ENCODE measurements around the gene SPEM1. TPM values are rescaled to one million over a fixed set of nuclear protein-coding genes. Genes with fewer than 3 reads are reported as not detected.

Gene SPEM1
- total and polyA plus RNA-seq, 4 donors, result not detected

GRCh38 chr17:7423679-7424078 lies 3.6 kb downstream of the SPEM1 start:
- H3K9ac ChIP-seq (ENCODE audit: low read depth in 1 of 2, low read length in 2 of 2), result no peak overlapping the region
- H3K9me3 ChIP-seq (ENCODE audit: control insufficient read depth in 4 of 4, low read length in 3 of 4), result no peaks in the 10 kb centered on the region
- no peaks in the 10 kb centered on the region for H3K36me3 ChIP-seq (ENCODE audit: control insufficient read depth in 4 of 4, insufficient read depth in 3 of 4, low read depth in 1 of 4, low read length in 3 of 4)
- no peaks in the 10 kb centered on the region for H3K4me1 ChIP-seq (ENCODE audit: control insufficient read depth in 4 of 4, insufficient read depth in 4 of 4, low read length in 3 of 4)
- H3K27ac ChIP-seq (ENCODE audit: low read depth in 1 of 2, low read length in 2 of 2), result no peak overlapping the region
- no peak overlapping the region for H3K4me3 ChIP-seq (ENCODE audit: low read depth in 1 of 3, low read length in 3 of 3)
- no peak for DNase-seq (ENCODE audit: low spot score)
- WGBS, result 82% methylated on average over 4 of the region's 4 CpGs
- H3K27me3 ChIP-seq (ENCODE audit: control insufficient read depth in 4 of 4, insufficient read depth in 4 of 4, low read length in 3 of 4), result no peaks in the 10 kb centered on the region
- TF ChIP-seq GABPA (IDR thresholded peaks at IDR 0.05 in 1 of 2, conservative IDR thresholded peaks at IDR 0.05 in 1 of 2) (no peak), ZBTB33 (IDR thresholded peaks at IDR 0.05) (no peak), RAD21 (IDR thresholded peaks at IDR 0.05) (no peak), EGR1 (IDR thresholded peaks at IDR 0.05; ENCODE audit: low read depth in 2 of 2) (no peak), HNF4G (IDR thresholded peaks at IDR 0.05) (no peak), ATF3 (IDR thresholded peaks at IDR 0.05) (no peak), YY1 (IDR thresholded peaks at IDR 0.05) (no peak)

- Histone ChIP-seq H3K9me3 (ENCODE audit: control insufficient read depth in 4 of 4, low read length in 3 of 4) (no peaks in the 10 kb centered on the region), H3K4me1 (ENCODE audit: control insufficient read depth in 4 of 4, insufficient read depth in 4 of 4, low read length in 3 of 4) (no peaks in the 10 kb centered on the region), H3K36me3 (ENCODE audit: control insufficient read depth in 4 of 4, insufficient read depth in 3 of 4, low read depth in 1 of 4, low read length in 3 of 4) (no peaks in the 10 kb centered on the region), H3K27me3 (ENCODE audit: control insufficient read depth in 4 of 4, insufficient read depth in 4 of 4, low read length in 3 of 4) (no peaks in the 10 kb centered on the region), H3K27ac (ENCODE audit: low read depth in 1 of 2, low read length in 2 of 2) (no peak within 1 kb of the TSS), H3K9ac (ENCODE audit: low read depth in 1 of 2, low read length in 2 of 2) (no peak within 1 kb of the TSS), H3K4me3 (ENCODE audit: low read depth in 1 of 3, low read length in 3 of 3) (no peak within 1 kb of the TSS)
- no peak for DNase-seq (ENCODE audit: low spot score)
- TF ChIP-seq GABPA (IDR thresholded peaks at IDR 0.05 in 1 of 2, conservative IDR thresholded peaks at IDR 0.05 in 1 of 2), result no peak
- no peak for TF ChIP-seq REST (IDR thresholded peaks at IDR 0.05)
- TF ChIP-seq TAF1 (conservative IDR thresholded peaks at IDR 0.05), result no peak
- no peak for TF ChIP-seq CTCF (IDR thresholded peaks at IDR 0.05; ENCODE audit: low read depth, low read length, missing input control)
- no peak for TF ChIP-seq YY1 (IDR thresholded peaks at IDR 0.05)
- no peak for TF ChIP-seq HNF4G (IDR thresholded peaks at IDR 0.05)
- TF ChIP-seq NR2F2 (IDR thresholded peaks at IDR 0.05), result no peak
- no peak for TF ChIP-seq SP1 (IDR thresholded peaks at IDR 0.05)
- TF ChIP-seq ZBTB33 (IDR thresholded peaks at IDR 0.05), result no peak
- no peak for TF ChIP-seq ATF3 (IDR thresholded peaks at IDR 0.05)
- no peak for TF ChIP-seq HNF4A (conservative IDR thresholded peaks at IDR 0.05)
- no peak for TF ChIP-seq EGR1 (IDR thresholded peaks at IDR 0.05; ENCODE audit: low read depth in 2 of 2)
- TF ChIP-seq FOXA2 (IDR thresholded peaks at IDR 0.05), result no peak
- TF ChIP-seq FOXA1 (IDR thresholded peaks at IDR 0.05), result no peak
- WGBS, result 85% methylated on average over 7 of the region's 7 CpGs
Measured at GRCh38 chr17:7425316-7425715, 5.2 kb downstream of the SPEM1 start, which contains the start of gene SPEM2. Gene SPEM2 (plus strand): TSS chr17:7425616. CDS start chr17:7425689, 73 bp downstream.
